ENCODE data around the gene NKX1-1. TPM values are rescaled to one million over a fixed set of nuclear protein-coding genes. Genes with fewer than 3 reads are reported as not detected.

The NKX1-1 gene
- total RNA-seq, 2 donors from 2014 or later = not detected

DNA sequence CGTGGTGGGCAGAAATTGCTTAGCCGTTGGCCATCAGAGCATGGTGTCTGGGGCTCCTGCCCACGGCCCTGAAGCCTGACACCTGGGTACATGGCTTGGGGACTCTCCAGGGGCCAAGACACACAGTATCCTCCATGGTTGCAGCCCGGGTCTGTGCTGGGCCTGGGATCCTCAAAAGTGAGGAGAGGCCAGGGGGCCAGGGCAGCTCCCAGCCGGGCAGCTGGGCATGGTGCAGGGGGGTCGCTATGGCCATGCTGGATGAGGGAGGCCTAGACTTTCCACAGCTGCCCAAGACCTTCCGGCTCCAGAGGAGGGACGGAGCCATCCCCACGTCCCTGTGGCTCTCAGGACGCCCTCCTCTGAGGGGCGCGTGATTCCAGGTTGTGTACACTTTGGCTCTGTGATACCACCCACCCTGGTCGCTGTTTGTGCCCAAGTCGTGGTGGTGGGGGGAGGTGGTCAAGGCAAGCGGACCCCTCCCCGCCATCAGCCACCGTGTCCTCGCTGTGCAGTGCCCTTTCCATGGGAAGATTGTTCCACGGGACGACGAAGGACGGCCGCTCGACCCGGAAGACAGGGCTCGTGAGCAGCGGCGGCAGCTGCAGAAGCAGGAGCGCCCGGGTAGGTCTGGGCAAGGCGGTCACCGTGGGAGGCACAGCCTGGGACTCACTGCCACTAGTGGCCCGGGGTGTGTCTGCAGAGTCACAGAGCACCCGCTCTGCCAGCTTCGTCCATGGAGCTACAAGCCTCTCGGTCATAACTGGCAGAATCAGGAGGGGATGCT lies 25.7 kb downstream of the NKX1-1 start:
- no peak for TF ChIP-seq CTCF (conservative IDR thresholded peaks at IDR 0.05)
- Histone ChIP-seq H3K27me3 (ENCODE audit: control insufficient read depth, insufficient read depth, low read length, poor library complexity, severe bottlenecking) (no peaks in the 10 kb centered on the region), H3K9ac (ENCODE audit: extremely low read depth, low read length, poor library complexity, severe bottlenecking) (no peak overlapping the region), H3K4me3 (ENCODE audit: low read length) (no peak overlapping the region), H3K9me3 (ENCODE audit: control insufficient read depth, low read length) (no peaks in the 10 kb centered on the region), H3K36me3 (ENCODE audit: control insufficient read depth, insufficient read depth, low read length) (no peaks in the 10 kb centered on the region), H3K4me1 (ENCODE audit: control insufficient read depth, insufficient read depth, low read length) (no peaks in the 10 kb centered on the region), H3K27ac (ENCODE audit: low read depth, low read length) (no peak overlapping the region)
- Mint-ChIP-seq H3K9me3 (no peaks in the 10 kb centered on the region), H3K36me3 (ENCODE audit: low read depth) (no peaks in the 10 kb centered on the region), H3K4me1 (no peaks in the 10 kb centered on the region), H3K27ac (no peak overlapping the region), H3K27me3 (ENCODE audit: insufficient read depth) (no peaks in the 10 kb centered on the region), H3K4me3 (no peak overlapping the region)
- WGBS, 2 experiments (ENCODE audit: insufficient coverage in 1 of 2, insufficient read length in 1 of 2) = 88 to 95% methylated on average over 28 to 36 of the region's 36 CpGs
- DNase-seq = peak; percentile 31

DNA sequence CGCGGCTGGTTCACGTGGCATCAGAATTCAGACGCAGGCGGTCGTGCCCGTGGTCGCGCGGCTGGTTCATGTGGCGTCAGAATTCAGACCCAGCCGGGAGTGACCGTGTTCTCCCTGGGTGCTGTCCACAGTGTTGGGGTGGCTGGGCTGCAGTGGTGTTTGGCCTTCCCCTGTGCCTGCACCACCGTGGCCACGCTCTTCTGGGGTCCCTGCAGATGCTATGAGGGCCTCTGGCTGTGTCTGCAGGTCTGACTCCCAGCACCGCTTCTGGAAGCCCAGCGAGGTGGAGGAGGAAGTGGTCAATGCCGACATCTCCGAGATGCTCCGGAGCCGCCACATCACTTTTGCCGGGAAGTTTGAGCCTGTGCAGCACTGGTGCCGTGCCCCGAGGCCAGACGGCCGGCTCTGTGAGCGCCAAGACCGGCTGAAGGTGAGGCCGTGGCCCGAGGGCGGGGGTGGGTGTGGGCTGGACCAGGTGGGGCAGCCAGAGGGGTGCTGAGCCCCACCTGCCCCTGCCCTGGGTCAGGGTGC lies 26.4 kb downstream of the NKX1-1 start:
- Histone ChIP-seq H3K27me3 (ENCODE audit: control insufficient read depth, insufficient read depth, low read length, poor library complexity, severe bottlenecking) (no peaks in the 10 kb centered on the region), H3K4me1 (ENCODE audit: control insufficient read depth, insufficient read depth, low read length) (no peaks in the 10 kb centered on the region), H3K4me3 (ENCODE audit: low read length) (no peak overlapping the region), H3K27ac (ENCODE audit: low read depth, low read length) (no peak overlapping the region), H3K36me3 (ENCODE audit: control insufficient read depth, insufficient read depth, low read length) (no peaks in the 10 kb centered on the region), H3K9ac (ENCODE audit: extremely low read depth, low read length, poor library complexity, severe bottlenecking) (no peak overlapping the region), H3K9me3 (ENCODE audit: control insufficient read depth, low read length) (no peaks in the 10 kb centered on the region)
- WGBS, 2 experiments (ENCODE audit: insufficient coverage in 1 of 2, insufficient read length in 1 of 2) = 91 to 99% methylated on average over 15 to 22 of the region's 31 CpGs
- peak; percentile 28 for DNase-seq
- TF ChIP-seq CTCF (conservative IDR thresholded peaks at IDR 0.05) = no peak
- Mint-ChIP-seq H3K4me1 (no peaks in the 10 kb centered on the region), H3K27me3 (ENCODE audit: insufficient read depth) (no peaks in the 10 kb centered on the region), H3K27ac (no peak overlapping the region), H3K4me3 (no peak overlapping the region), H3K9me3 (no peaks in the 10 kb centered on the region), H3K36me3 (ENCODE audit: low read depth) (no peaks in the 10 kb centered on the region)

DNA sequence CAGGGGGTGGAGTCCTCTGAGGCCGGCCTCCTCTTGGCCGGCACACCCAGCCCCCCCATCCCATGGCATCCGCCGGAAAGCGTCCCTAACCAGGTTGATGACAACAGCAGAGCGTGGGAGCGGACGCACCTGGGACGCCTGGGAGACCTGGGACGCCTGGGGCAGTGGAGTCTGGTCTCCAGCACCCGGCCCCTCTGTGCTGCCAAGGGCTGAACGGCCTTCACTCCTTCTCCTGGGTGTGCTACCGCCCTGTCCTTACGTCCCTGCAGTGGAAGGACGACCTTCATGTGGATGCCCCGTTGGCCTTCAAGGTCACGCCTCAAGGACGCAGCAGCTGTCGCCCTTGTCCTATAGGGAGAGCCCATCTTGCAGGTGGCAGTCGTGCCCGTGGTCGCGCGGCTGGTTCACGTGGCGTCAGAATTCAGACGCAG lies 26.9 kb downstream of the NKX1-1 start:
- H3K9me3 ChIP-seq (ENCODE audit: control insufficient read depth, low read length) = no peaks in the 10 kb centered on the region
- H3K27me3 ChIP-seq (ENCODE audit: control insufficient read depth, insufficient read depth, low read length, poor library complexity, severe bottlenecking) = no peaks in the 10 kb centered on the region
- H3K27ac Mint-ChIP-seq = no peak overlapping the region
- no peaks in the 10 kb centered on the region for H3K27me3 Mint-ChIP-seq (ENCODE audit: insufficient read depth)
- TF ChIP-seq CTCF (conservative IDR thresholded peaks at IDR 0.05) = no peak
- H3K4me3 ChIP-seq (ENCODE audit: low read length) = no peak overlapping the region
- no peak overlapping the region for H3K9ac ChIP-seq (ENCODE audit: extremely low read depth, low read length, poor library complexity, severe bottlenecking)
- no peak overlapping the region for H3K4me3 Mint-ChIP-seq
- no peaks in the 10 kb centered on the region for H3K4me1 ChIP-seq (ENCODE audit: control insufficient read depth, insufficient read depth, low read length)
- peak; percentile 30 for DNase-seq
- H3K4me1 Mint-ChIP-seq = no peaks in the 10 kb centered on the region
- H3K27ac ChIP-seq (ENCODE audit: low read depth, low read length) = no peak overlapping the region
- no peaks in the 10 kb centered on the region for H3K36me3 Mint-ChIP-seq (ENCODE audit: low read depth)
- no peaks in the 10 kb centered on the region for H3K36me3 ChIP-seq (ENCODE audit: control insufficient read depth, insufficient read depth, low read length)
- H3K9me3 Mint-ChIP-seq = no peaks in the 10 kb centered on the region
- 88 to 98% methylated on average over 16 to 27 of the region's 27 CpGs for WGBS, 2 experiments (ENCODE audit: insufficient coverage in 1 of 2, insufficient read length in 1 of 2)
